SJSA1 (cell line): Measurements from ENCODE around the gene PRICKLE1. TPM values are rescaled to one million over a fixed set of nuclear protein-coding genes. Genes with fewer than 3 reads are reported as not detected.
A peak's percentile ranks its signal among the peaks of the same experiment; 100 is the strongest.

Source experiments
- DNase-seq, 2 experiments: peaks; one replicate each; pipeline ENCODE4 v3.0.0-alpha.2; 2015 to 2020; ENCODE audit warnings: low spot score in 2 of 2, low read depth in 1 of 2
- H3K27ac ChIP-seq: fragments of 250-450 bp; sonication (Bioruptor Pico); 2 replicates; pipeline ENCODE4 v1.5.1; 2020; ENCODE audit warnings: mild to moderate bottlenecking, moderate library complexity
- H3K27me3 ChIP-seq: fragments of 250-450 bp; sonication (Bioruptor Pico); replicated peaks from 2 replicates; pipeline ENCODE4 v1.5.1; 2020; ENCODE audit warnings: mild to moderate bottlenecking, moderate library complexity
- H3K36me3 ChIP-seq: fragments of 250-450 bp; sonication (Bioruptor Pico); 2 replicates; pipeline ENCODE4 v1.5.1; 2020; ENCODE audit warnings: mild to moderate bottlenecking
- H3K4me1 ChIP-seq: fragments of 250-450 bp; sonication (Bioruptor Pico); replicated peaks from 2 replicates; pipeline ENCODE4 v1.6.1; 2021; ENCODE audit warnings: mild to moderate bottlenecking
- H3K4me3 ChIP-seq: fragments of 250-450 bp; sonication (Bioruptor Pico); 2 replicates; pipeline ENCODE4 v1.5.1; 2020; ENCODE audit warnings: mild to moderate bottlenecking
- H3K9me3 ChIP-seq: fragments of 250-450 bp; sonication (Bioruptor Pico); replicated peaks from 2 replicates; pipeline ENCODE4 v1.5.1; 2020; ENCODE audit warnings: mild to moderate bottlenecking
- total RNA-seq: library from RNA; depleted of rRNA; stranded (reverse); fragments of >200 nt; shearing (Covaris generic); gene quantifications from 2 replicates; pipeline ENCODE4 v1.2.3, GENCODE V29; 2014; rRNA removed

The PRICKLE1 gene
- 3.3 and 8.1 TPM in 2 replicates for total RNA-seq

DNA sequence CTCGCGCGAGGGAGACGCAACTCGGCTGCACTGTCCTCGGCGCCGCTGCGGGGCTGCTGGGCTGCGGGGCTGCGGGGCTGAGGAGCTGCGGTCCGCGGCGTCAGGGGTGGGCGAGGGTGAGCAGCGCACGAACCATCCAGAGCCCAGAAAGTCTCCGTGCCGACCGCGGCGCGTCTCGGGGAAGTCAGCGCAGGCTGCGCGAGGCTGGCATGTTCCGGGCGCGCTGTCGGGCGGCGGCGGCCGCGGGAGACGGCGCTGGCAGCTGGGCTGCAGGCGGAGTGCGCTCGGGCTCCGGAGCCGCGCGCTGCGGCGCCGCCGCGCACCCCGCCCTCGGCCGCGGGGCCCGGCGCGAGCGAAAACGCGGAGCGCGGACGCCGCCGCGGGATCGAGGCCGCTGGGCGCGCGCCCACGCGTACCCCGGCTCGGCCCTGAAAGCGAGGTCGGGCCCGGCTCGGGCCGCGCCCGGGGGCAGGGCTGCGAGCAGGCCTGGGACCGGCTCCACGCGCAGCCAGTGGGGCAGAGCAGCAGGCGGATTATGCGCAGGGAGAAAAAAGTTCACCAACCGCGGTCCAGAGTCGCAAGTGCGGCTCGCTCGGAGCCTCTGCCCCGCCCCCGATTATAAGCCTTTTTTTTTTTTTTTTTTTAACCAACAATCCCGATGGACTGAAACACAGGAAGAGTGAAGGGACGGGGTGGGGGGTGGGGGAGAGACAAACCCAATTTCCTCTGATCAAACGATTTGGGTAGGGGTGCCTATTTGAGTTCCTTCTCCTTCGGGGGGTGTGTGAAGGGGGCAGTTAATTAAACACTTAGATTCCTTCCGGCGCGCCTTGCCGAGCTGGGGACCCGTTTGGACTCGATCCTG, at the start of gene PRICKLE1:
Gene PRICKLE1, minus strand, starts transcription at position 282 of the 865 bp plus-strand sequence. CDS start 117,230 bp downstream, outside the sequence.
- no peak within 1 kb of the TSS for H3K27ac ChIP-seq
- H3K36me3 ChIP-seq = 0 out of 2 replicates have a peak, but pooled peaks cover 2% of the 10 kb centered on the region
- H3K4me1 ChIP-seq = peaks cover 12% of the 10 kb centered on the region
- peak within 1 kb of the TSS; percentile 57 for H3K4me3 ChIP-seq
- peak; percentile 42 to 50 for DNase-seq
- H3K27me3 ChIP-seq = peaks cover 44% of the 10 kb centered on the region
- H3K9me3 ChIP-seq = 0 out of 2 replicates have a peak, but pooled peaks cover 2% of the 10 kb centered on the region

DNA sequence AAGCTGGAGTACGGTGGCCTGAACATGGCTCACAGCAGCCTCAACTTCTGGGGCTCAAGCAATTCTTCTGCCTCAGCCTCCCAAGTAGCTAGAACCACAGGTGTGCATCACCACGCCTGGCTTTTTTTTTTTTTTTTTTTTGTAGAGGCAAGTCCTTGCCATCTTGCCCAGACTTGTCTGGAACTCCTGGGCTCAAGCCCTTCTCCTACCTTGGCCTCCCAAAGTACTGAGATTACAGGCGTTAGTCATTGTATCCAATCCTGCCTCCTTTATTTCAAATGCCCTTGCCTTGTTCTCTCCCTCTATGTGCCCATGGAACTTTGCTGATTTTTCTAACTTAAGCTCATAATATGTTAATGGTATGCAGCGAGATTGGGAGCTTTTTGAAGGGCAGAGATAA, 49.2 kb upstream of the PRICKLE1 start:
- no peaks in the 10 kb centered on the region for H3K9me3 ChIP-seq
- no peaks in the 10 kb centered on the region for H3K27me3 ChIP-seq
- H3K27ac ChIP-seq = no peak overlapping the region
- no peaks in the 10 kb centered on the region for H3K4me1 ChIP-seq
- H3K4me3 ChIP-seq = no peak overlapping the region
- H3K36me3 ChIP-seq = no peaks in the 10 kb centered on the region
- no peak for DNase-seq

DNA sequence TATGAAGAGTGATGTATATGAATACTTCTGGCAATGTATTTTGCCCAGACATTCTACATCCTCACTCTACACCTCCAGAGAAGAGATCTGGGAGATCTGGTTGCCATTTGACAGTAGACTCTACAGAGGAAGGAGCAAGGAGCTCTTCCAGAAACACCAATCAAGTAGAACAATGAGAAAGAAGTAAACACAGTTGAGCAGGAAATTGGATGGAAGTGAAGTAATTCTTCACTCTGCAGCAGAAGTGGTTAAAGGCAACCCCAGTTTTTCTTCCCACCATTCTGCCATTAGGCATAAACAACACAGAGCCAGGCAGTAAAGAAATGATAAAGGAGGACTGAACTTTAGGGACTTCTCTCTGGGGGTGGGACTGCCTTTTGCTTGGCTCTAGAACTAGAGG, 48.5 kb upstream of the PRICKLE1 start:
- Histone ChIP-seq H3K27ac (no peak overlapping the region), H3K4me3 (no peak overlapping the region), H3K36me3 (no peaks in the 10 kb centered on the region), H3K27me3 (no peaks in the 10 kb centered on the region), H3K9me3 (no peaks in the 10 kb centered on the region), H3K4me1 (no peaks in the 10 kb centered on the region)
- DNase-seq = no peak

DNA sequence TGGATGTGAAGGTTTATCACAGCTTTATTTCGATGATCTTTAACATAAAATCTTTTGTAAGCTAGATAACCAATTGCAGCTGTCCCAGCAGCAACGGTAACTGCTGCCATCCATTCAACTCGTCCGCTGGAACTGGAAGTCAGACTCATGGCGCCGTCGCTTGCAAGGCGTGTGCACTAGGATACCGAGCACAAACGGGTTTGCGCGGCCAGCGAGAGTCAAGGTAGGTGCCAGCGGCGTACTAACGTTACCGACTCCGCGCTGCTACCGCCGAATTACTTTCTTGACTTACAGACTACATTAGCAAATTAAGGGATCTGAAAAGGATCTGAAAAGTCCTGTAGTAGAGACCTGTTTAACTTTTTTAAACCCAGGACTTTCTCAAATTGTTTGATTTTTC, 47.4 kb upstream of the PRICKLE1 start:
- no peak for DNase-seq
- H3K4me3 ChIP-seq = no peak overlapping the region
- no peaks in the 10 kb centered on the region for H3K4me1 ChIP-seq
- no peaks in the 10 kb centered on the region for H3K27me3 ChIP-seq
- H3K9me3 ChIP-seq = no peaks in the 10 kb centered on the region
- no peaks in the 10 kb centered on the region for H3K36me3 ChIP-seq
- no peak overlapping the region for H3K27ac ChIP-seq

DNA sequence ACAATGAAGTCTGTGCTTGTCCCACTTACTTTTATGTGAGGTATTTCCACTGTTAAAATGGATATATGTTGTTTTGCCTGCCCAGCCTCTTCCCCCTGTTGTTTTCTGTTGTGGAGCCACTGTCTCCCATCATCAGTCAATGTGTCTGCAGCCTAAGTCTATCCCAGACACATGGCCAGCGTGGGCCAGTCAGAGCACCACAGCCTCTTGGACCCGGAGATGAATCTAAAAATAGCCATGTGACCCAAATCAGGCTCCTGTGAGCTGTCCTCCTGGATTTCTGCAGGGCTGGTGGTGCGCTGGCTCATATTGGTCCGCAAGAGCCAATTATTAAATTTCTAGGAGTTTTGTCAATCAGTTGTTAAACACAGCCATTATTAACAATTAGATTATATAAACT, 44.0 kb upstream of the PRICKLE1 start:
- no peaks in the 10 kb centered on the region for H3K36me3 ChIP-seq
- no peaks in the 10 kb centered on the region for H3K9me3 ChIP-seq
- H3K4me1 ChIP-seq = no peaks in the 10 kb centered on the region
- H3K27me3 ChIP-seq = no peaks in the 10 kb centered on the region
- DNase-seq = no peak
- H3K4me3 ChIP-seq = no peak overlapping the region
- H3K27ac ChIP-seq = no peak overlapping the region

DNA sequence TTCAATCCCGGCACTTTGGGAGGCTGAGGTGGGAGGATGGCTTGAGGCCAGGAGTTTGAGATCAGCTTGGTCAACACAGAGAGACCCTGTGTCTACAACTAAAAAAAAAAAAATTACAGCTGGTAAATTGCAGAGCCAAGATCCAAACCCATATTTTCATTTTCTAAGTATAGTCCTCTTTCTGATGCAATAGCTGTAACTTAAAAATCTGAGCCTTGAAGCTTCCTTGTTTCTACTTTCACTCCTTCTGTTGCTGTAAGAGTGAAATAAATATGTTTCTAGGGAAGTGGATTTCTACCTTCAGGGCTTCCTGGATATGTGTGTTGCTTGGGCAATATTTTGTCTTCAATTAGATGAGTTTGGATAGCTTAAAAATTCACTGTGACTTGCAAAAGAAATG, 42.0 kb upstream of the PRICKLE1 start:
- H3K36me3 ChIP-seq = no peaks in the 10 kb centered on the region
- no peak for DNase-seq
- no peaks in the 10 kb centered on the region for H3K27me3 ChIP-seq
- H3K27ac ChIP-seq = no peak overlapping the region
- H3K4me3 ChIP-seq = no peak overlapping the region
- H3K4me1 ChIP-seq = no peaks in the 10 kb centered on the region
- no peaks in the 10 kb centered on the region for H3K9me3 ChIP-seq

DNA sequence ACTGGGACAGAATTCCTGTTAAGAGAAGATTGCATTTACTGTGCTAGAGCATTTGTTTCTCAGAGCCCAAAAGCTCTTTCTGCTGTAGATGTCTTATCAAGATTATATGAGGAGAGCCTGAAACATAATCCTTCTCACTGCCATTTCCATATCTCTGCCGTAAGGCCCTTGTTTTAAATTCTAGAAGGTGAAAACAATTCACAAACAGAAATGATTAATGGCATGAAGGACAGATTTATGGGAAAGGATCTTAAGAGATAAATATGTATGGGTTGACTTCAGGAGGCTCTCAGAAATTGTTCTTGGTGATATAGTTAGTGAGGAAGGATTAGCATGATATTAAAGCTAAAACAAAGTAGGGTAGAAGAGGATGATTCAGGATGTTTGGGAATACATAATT, 40.8 kb upstream of the PRICKLE1 start:
- Histone ChIP-seq H3K4me3 (no peak overlapping the region), H3K27me3 (no peaks in the 10 kb centered on the region), H3K27ac (no peak overlapping the region), H3K9me3 (no peaks in the 10 kb centered on the region), H3K4me1 (no peaks in the 10 kb centered on the region), H3K36me3 (no peaks in the 10 kb centered on the region)
- no peak for DNase-seq

DNA sequence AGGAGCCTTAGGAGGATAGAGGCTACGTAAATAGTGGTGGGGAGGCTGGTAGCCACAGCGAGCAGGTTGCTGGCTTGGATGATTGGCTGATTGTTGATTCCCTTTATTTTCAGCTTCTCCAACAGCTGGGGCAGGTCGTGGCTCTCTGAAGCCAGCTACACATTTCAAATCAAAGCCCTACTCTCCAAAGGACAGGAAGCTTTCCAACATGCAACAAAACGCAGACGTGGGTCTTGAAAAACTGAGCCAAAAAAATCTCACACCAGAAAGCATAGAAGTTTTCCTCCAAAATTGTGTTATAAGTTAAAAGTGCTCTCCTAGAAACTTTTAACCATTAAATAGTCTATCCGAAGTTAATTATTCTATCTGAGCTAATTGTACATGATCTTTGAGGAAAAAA, 37.6 kb upstream of the PRICKLE1 start:
- H3K4me3 ChIP-seq = no peak overlapping the region
- no peaks in the 10 kb centered on the region for H3K27me3 ChIP-seq
- no peaks in the 10 kb centered on the region for H3K36me3 ChIP-seq
- DNase-seq = no peak
- H3K27ac ChIP-seq = no peak overlapping the region
- H3K4me1 ChIP-seq = no peaks in the 10 kb centered on the region
- H3K9me3 ChIP-seq = no peaks in the 10 kb centered on the region

DNA sequence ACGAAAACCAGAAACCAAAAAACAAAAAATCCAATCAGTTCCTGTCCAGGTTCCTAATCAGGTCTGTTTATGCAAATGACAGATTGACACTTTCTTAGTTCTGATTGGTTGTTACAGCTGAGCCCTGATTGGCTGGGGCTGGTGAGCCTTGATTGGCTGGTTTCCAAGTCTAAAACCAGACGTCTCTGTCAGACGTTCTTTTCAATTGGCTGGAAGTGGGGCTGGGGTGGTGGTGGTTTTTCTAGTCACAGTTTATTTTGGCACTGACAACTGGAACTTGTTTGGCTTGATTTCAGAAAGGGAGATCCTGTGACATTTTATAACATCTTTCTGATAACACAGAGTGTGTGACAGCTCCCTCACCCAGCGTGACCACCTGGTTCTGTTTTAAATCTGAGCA, 36.1 kb upstream of the PRICKLE1 start:
- H3K36me3 ChIP-seq = no peaks in the 10 kb centered on the region
- no peak for DNase-seq
- H3K4me1 ChIP-seq = no peaks in the 10 kb centered on the region
- H3K27me3 ChIP-seq = no peaks in the 10 kb centered on the region
- H3K4me3 ChIP-seq = no peak overlapping the region
- no peak overlapping the region for H3K27ac ChIP-seq
- no peaks in the 10 kb centered on the region for H3K9me3 ChIP-seq

DNA sequence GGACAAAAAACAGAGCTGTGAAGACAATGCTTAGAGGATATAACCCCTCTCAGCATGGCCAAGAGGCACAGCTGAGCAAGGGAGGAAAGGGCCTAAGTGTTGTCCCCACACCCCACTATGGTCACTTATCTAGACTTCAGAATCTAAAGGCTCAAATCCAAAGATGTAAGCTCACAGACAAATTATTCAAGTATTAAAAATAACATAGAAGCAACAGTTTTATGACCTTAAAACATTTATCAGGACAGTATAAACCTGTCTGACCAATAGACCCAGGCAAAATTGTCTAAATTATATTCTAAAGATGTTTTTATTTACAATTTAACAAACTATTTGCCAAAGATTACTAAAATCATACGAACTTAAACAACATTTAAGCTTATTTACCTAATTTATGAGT, 28.1 kb upstream of the PRICKLE1 start:
- Histone ChIP-seq H3K4me1 (no peaks in the 10 kb centered on the region), H3K4me3 (no peak overlapping the region), H3K9me3 (no peaks in the 10 kb centered on the region), H3K36me3 (no peaks in the 10 kb centered on the region), H3K27me3 (no peaks in the 10 kb centered on the region), H3K27ac (no peak overlapping the region)
- DNase-seq = no peak

DNA sequence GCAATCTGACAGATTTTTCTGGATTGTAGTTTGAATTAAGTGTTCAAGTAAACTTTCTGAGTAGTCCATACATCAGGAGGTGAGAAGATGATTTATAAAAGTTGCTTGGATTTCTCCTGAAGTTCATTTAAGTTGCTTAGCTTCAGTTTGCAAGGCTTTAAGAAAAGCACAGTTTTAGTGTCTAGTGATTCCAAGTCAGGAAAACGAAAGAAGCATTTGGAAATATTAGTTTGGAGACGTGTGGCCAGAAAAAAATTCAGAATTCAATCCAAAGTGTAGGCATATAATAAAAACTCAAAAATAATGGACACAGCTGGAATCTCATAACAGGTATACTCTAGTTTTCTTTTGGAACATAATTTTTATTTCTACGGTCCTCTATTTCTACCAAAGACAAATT, 25.5 kb upstream of the PRICKLE1 start:
- no peak overlapping the region for H3K27ac ChIP-seq
- no peak for DNase-seq
- H3K27me3 ChIP-seq = no peaks in the 10 kb centered on the region
- H3K36me3 ChIP-seq = no peaks in the 10 kb centered on the region
- no peaks in the 10 kb centered on the region for H3K9me3 ChIP-seq
- H3K4me3 ChIP-seq = no peak overlapping the region
- no peaks in the 10 kb centered on the region for H3K4me1 ChIP-seq

DNA sequence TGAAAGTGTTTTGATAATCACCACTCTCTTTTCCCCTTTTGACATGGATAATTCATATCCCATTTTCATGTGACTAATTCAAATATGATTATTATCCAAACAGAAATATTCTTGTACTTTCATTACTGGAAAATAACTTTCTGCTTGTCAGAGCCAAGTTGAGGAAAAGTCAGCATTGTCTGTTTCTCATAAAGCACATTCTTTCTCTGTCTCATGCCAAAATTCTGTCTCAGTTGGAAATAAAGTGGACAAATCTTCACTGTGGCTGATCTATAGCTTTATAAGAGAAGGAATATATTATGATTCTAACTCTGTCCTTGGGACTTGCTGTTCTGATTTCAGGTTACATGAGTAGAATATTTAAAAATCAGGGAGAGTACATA, 22.7 kb upstream of the PRICKLE1 start:
- Histone ChIP-seq H3K27me3 (no peaks in the 10 kb centered on the region), H3K36me3 (no peaks in the 10 kb centered on the region), H3K4me3 (no peak overlapping the region), H3K9me3 (no peaks in the 10 kb centered on the region), H3K27ac (no peak overlapping the region), H3K4me1 (no peaks in the 10 kb centered on the region)
- DNase-seq = no peak

DNA sequence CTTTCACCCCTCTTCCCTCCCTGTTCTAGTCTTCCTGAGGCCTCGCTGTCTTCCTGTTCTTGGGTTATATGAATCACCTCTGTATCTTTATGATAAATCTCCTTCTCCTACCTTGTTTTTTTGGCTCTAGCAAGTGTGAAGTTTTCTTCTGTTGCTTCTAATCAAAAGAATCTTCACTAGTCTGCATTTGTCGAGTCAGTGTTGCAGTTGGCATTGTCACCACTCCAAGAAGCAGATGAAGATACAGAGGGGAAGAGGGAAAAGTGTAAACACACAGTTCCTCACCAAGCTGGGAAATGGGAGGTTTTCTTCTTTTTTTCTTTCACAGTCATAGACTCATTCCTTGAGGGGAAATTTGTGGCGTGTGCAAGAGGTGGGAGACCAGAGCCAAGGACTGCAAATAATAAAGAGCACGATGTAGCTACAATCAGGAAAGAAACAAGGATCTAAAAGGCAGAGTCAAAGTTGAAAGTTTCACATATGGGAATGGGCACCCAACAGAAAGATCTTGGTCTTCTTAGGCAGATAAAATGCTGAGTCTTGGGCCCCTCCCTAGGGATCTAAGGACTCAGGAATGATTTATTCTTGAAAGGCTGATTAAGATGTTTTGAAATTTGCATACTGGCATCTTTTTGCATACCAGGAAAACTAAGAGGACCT, 22.2 kb upstream of the PRICKLE1 start:
- Histone ChIP-seq H3K27ac (no peak overlapping the region), H3K4me3 (no peak overlapping the region), H3K27me3 (no peaks in the 10 kb centered on the region), H3K36me3 (no peaks in the 10 kb centered on the region), H3K4me1 (no peaks in the 10 kb centered on the region), H3K9me3 (no peaks in the 10 kb centered on the region)
- DNase-seq = no peak

DNA sequence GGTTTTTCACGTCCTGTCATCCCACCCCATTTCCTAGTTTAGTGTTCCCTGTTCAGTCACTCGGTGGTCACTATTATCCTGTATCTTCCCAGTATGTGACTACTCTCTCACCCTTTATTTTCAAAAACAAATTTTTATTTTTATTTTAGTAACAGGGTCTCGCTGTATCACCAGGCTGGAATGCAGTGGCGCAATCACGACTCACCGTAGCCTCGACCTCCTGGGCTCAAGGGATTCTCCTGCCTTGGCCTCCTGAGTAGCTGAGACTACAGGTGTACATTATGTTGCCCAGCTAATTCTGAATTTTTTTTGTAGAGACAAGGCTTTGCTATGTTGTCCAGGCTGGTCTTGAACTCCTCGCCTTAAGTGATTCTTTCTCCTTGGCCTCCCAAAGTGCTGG, 20.1 kb upstream of the PRICKLE1 start:
- Histone ChIP-seq H3K9me3 (no peaks in the 10 kb centered on the region), H3K36me3 (no peaks in the 10 kb centered on the region), H3K27me3 (no peaks in the 10 kb centered on the region), H3K4me1 (no peaks in the 10 kb centered on the region), H3K27ac (no peak overlapping the region), H3K4me3 (no peak overlapping the region)
- DNase-seq = no peak
